ENCODE data around the gene KRTAP16-1.

KRTAP16-1 gene

GRCh38 chr17:41265078-41265477 lies 44.0 kb downstream of the KRTAP16-1 start, which contains the start of gene KRTAP9-6:
Gene KRTAP9-6, plus strand, starts transcription at chr17:41265378. Its CDS starts 0 bp downstream, at chr17:41265378.
- H3K4me3 ChIP-seq (ENCODE audit: control insufficient read depth, low read depth, low read length): no peak within 1 kb of the TSS
- TF ChIP-seq CTCF (conservative IDR thresholded peaks at IDR 0.05; ENCODE audit: control insufficient read depth, insufficient read depth, low read depth, low read length): no peak
- no peak for DNase-seq (ENCODE audit: low read depth)

GRCh38 chr17:41264599-41264998 lies 44.5 kb downstream of the KRTAP16-1 start:
- TF ChIP-seq CTCF (conservative IDR thresholded peaks at IDR 0.05; ENCODE audit: control insufficient read depth, insufficient read depth, low read depth, low read length): no peak
- no peak overlapping the region for H3K4me3 ChIP-seq (ENCODE audit: control insufficient read depth, low read depth, low read length)
- no peak for DNase-seq (ENCODE audit: low read depth)

- no peak overlapping the region for H3K4me3 ChIP-seq (ENCODE audit: control insufficient read depth, low read depth, low read length)
- DNase-seq (ENCODE audit: low read depth): no peak
- TF ChIP-seq CTCF (conservative IDR thresholded peaks at IDR 0.05; ENCODE audit: control insufficient read depth, insufficient read depth, low read depth, low read length): no peak
These were observed 45.9 kb downstream of the KRTAP16-1 start for GRCh38 chr17:41263212-41263611.

- no peak overlapping the region for H3K4me3 ChIP-seq (ENCODE audit: control insufficient read depth, low read depth, low read length)
- no peak for TF ChIP-seq CTCF (conservative IDR thresholded peaks at IDR 0.05; ENCODE audit: control insufficient read depth, insufficient read depth, low read depth, low read length)
- DNase-seq (ENCODE audit: low read depth): peak; percentile 7
These were observed 50.7 kb downstream of the KRTAP16-1 start for GRCh38 chr17:41258406-41258805.
